NK-92 treated with Interleukin-12 subunit alpha and Interleukin-12 subunit beta, amount 100 ng/mL, for 24 hours (cell line): ENCODE data around the gene CXCL9.
"Not testable (repeated sequence)": the region's sequence is repeated elsewhere in the genome, so short reads cannot be mapped to it uniquely, and the experiment has no call there.

Source experiments
- DNase-seq: peaks from one replicate; lab custom pipeline; 2025; lab: John Stamatoyannopoulos, UW

CXCL9 gene

GRCh38 chr4:76011700-76012387, 4.5 kb upstream of the CXCL9 start:
- DNase-seq, result no peak

GRCh38 chr4:76011018-76011670, 3.8 kb upstream of the CXCL9 start:
- DNase-seq, result no peak

GRCh38 chr4:76010576-76010975, 3.3 kb upstream of the CXCL9 start:
- DNase-seq, result no peak

GRCh38 chr4:76009311-76009710, 2.0 kb upstream of the CXCL9 start:
- no peak for DNase-seq

- no peak for DNase-seq
Measured at GRCh38 chr4:76003620-76004019, 3.7 kb downstream of the CXCL9 start.

- DNase-seq, result no peak
Measured at GRCh38 chr4:76003035-76003434, 4.3 kb downstream of the CXCL9 start.

GRCh38 chr4:76002176-76002575, 5.1 kb downstream of the CXCL9 start:
- no peak for DNase-seq

- DNase-seq, result no peak
Measured at GRCh38 chr4:76001700-76002099, 5.6 kb downstream of the CXCL9 start.

- DNase-seq, result no peak
Measured at GRCh38 chr4:76000279-76000678, 7.0 kb downstream of the CXCL9 start.

GRCh38 chr4:75998525-75999147, 8.7 kb downstream of the CXCL9 start:
- not testable (repeated sequence) for DNase-seq

- DNase-seq, result no peak
Measured at GRCh38 chr4:75997946-75998345, 9.4 kb downstream of the CXCL9 start.

GRCh38 chr4:75997081-75997480, 10.2 kb downstream of the CXCL9 start:
- no peak for DNase-seq

- no peak for DNase-seq
Measured at GRCh38 chr4:75995727-75996126, 11.6 kb downstream of the CXCL9 start.

GRCh38 chr4:75992462-75992861, 14.8 kb downstream of the CXCL9 start:
- DNase-seq, result no peak

- no peak for DNase-seq
Measured at GRCh38 chr4:75989846-75990528, 17.3 kb downstream of the CXCL9 start.

- no peak for DNase-seq
Measured at GRCh38 chr4:75985116-75985515, 22.2 kb downstream of the CXCL9 start.

GRCh38 chr4:75980576-75980975, 26.7 kb downstream of the CXCL9 start:
- DNase-seq, result no peak

GRCh38 chr4:75976177-75976576, 31.1 kb downstream of the CXCL9 start:
- DNase-seq, result no peak

GRCh38 chr4:75973766-75974165, 33.5 kb downstream of the CXCL9 start:
- DNase-seq, result no peak

- no peak for DNase-seq
Measured at GRCh38 chr4:75968084-75968483, 39.2 kb downstream of the CXCL9 start.

GRCh38 chr4:75963558-75963957, 43.8 kb downstream of the CXCL9 start:
- no peak for DNase-seq

- DNase-seq, result not testable (repeated sequence)
Measured at GRCh38 chr4:75962072-75962471, 45.2 kb downstream of the CXCL9 start.

GRCh38 chr4:75958546-75958945, 48.8 kb downstream of the CXCL9 start:
- not testable (repeated sequence) for DNase-seq
